Superior temporal gyrus (tissue), 1 donor: ENCODE data around the gene APOBEC3F.
"Not testable (repeated sequence)": the region's sequence is repeated elsewhere in the genome, so short reads cannot be mapped to it uniquely, and the experiment has no call there.

Experiments
- DNase-seq: peaks from one replicate; pipeline ENCODE4 v3.0.0-alpha.2; 2016; ENCODE audit errors: extremely low spot score

APOBEC3F gene

GRCh38 chr22:39027717-39028116 lies 12.9 kb upstream of the APOBEC3F start:
- no peak for DNase-seq

GRCh38 chr22:39028281-39028680 lies 12.4 kb upstream of the APOBEC3F start:
- no peak for DNase-seq

- no peak for DNase-seq
These were observed 11.4 kb upstream of the APOBEC3F start for GRCh38 chr22:39029227-39029626.

- DNase-seq = no peak
These were observed 10.0 kb upstream of the APOBEC3F start for GRCh38 chr22:39030705-39031104.

GRCh38 chr22:39031434-39032295 lies 9.0 kb upstream of the APOBEC3F start:
- DNase-seq = not testable (repeated sequence)

- DNase-seq = not testable (repeated sequence)
These were observed 3.6 kb upstream of the APOBEC3F start for GRCh38 chr22:39037071-39037470.

- DNase-seq = no peak
These were observed 1.1 kb upstream of the APOBEC3F start for GRCh38 chr22:39039306-39040126.

GRCh38 chr22:39040155-39040537 lies 518 bp upstream of the APOBEC3F start:
- DNase-seq = not testable (repeated sequence)

GRCh38 chr22:39041908-39042307 lies 1.2 kb downstream of the APOBEC3F start:
- DNase-seq = no peak

- DNase-seq = not testable (repeated sequence)
These were observed 2.4 kb downstream of the APOBEC3F start for GRCh38 chr22:39043063-39043462.

GRCh38 chr22:39045136-39045535 lies 4.5 kb downstream of the APOBEC3F start:
- not testable (repeated sequence) for DNase-seq

- not testable (repeated sequence) for DNase-seq
These were observed 8.8 kb downstream of the APOBEC3F start for GRCh38 chr22:39049486-39049885.

GRCh38 chr22:39051844-39052495 lies 11.3 kb downstream of the APOBEC3F start:
- DNase-seq = not testable (repeated sequence)

GRCh38 chr22:39055658-39056057 lies 15.0 kb downstream of the APOBEC3F start:
- no peak for DNase-seq

- not testable (repeated sequence) for DNase-seq
These were observed 20.6 kb downstream of the APOBEC3F start for GRCh38 chr22:39061290-39061689.

GRCh38 chr22:39061951-39062350 lies 21.3 kb downstream of the APOBEC3F start:
- not testable (repeated sequence) for DNase-seq

GRCh38 chr22:39063904-39064303 lies 23.2 kb downstream of the APOBEC3F start:
- not testable (repeated sequence) for DNase-seq

- not testable (repeated sequence) for DNase-seq
These were observed 26.0 kb downstream of the APOBEC3F start for GRCh38 chr22:39066442-39067276.

- DNase-seq = no peak
These were observed 27.5 kb downstream of the APOBEC3F start for GRCh38 chr22:39068033-39068785.

- no peak for DNase-seq
These were observed 29.5 kb downstream of the APOBEC3F start for GRCh38 chr22:39070186-39070585.
